HL-60 (cell line): ENCODE data around the gene SART3.

Experiments used
- DNase-seq, 2 experiments: peaks; one replicate each; pipeline ENCODE4 v3.0.0-alpha.2; 2010 to 2020; ENCODE audit warnings: low read depth in 1 of 2, low spot score in 1 of 2
- H3K27ac ChIP-seq: fragments of 250-450 bp; sonication (Bioruptor Pico); replicated peaks from 2 replicates; pipeline ENCODE4 v1.5.1; 2020; ENCODE audit warnings: mild to moderate bottlenecking, moderate library complexity
- H3K27me3 ChIP-seq: fragments of 250-450 bp; sonication (Bioruptor Pico); 2 replicates; pipeline ENCODE4 v1.5.1; 2021; ENCODE audit warnings: mild to moderate bottlenecking, moderate library complexity; ENCODE audit not compliant: insufficient read depth, poor library complexity, severe bottlenecking
- H3K4me3 ChIP-seq: replicated peaks from 2 replicates; pipeline ENCODE4 v1.5.1; 2011; ENCODE audit warnings: mild to moderate bottlenecking, control low read depth, low read length; ENCODE audit not compliant: insufficient read depth
- CTCF ChIP-seq: IDR thresholded peaks from one replicate; pipeline ENCODE4 v1.5.1; 2011; ENCODE audit warnings: low read length, control low read depth, inconsistent platforms; ENCODE audit not compliant: insufficient read depth
- GABPA ChIP-seq: IDR thresholded peaks from 2 replicates; pipeline ENCODE4 v1.6.1; 2012; ENCODE audit warnings: low read depth
- POLR2AphosphoS5 ChIP-seq: IDR thresholded peaks from 2 replicates; pipeline ENCODE4 v1.6.1; 2012; ENCODE audit warnings: low read depth
- SPI1 ChIP-seq: IDR thresholded peaks from 2 replicates; pipeline ENCODE4 v1.6.1; 2012; ENCODE audit warnings: low read depth, mild to moderate bottlenecking, borderline replicate concordance
- TF ChIP-seq, protein P1 (sequence below): IDR thresholded peaks from 2 replicates; pipeline ENCODE4 v1.6.1; 2012; ENCODE audit warnings: low read depth; ENCODE audit not compliant: insufficient replicate concordance

SART3 gene

GRCh38 chr12:108531929-108532848, 28.8 kb downstream of the SART3 start:
- no peak overlapping the region for H3K27ac ChIP-seq
- no peak for DNase-seq
- no peaks in the 10 kb centered on the region for H3K27me3 ChIP-seq
- H3K4me3 ChIP-seq: no peak overlapping the region
- TF ChIP-seq SPI1 (no peak), POLR2AphosphoS5 (no peak), CTCF (no peak), GABPA (no peak)
- TF ChIP-seq, protein P1, sequence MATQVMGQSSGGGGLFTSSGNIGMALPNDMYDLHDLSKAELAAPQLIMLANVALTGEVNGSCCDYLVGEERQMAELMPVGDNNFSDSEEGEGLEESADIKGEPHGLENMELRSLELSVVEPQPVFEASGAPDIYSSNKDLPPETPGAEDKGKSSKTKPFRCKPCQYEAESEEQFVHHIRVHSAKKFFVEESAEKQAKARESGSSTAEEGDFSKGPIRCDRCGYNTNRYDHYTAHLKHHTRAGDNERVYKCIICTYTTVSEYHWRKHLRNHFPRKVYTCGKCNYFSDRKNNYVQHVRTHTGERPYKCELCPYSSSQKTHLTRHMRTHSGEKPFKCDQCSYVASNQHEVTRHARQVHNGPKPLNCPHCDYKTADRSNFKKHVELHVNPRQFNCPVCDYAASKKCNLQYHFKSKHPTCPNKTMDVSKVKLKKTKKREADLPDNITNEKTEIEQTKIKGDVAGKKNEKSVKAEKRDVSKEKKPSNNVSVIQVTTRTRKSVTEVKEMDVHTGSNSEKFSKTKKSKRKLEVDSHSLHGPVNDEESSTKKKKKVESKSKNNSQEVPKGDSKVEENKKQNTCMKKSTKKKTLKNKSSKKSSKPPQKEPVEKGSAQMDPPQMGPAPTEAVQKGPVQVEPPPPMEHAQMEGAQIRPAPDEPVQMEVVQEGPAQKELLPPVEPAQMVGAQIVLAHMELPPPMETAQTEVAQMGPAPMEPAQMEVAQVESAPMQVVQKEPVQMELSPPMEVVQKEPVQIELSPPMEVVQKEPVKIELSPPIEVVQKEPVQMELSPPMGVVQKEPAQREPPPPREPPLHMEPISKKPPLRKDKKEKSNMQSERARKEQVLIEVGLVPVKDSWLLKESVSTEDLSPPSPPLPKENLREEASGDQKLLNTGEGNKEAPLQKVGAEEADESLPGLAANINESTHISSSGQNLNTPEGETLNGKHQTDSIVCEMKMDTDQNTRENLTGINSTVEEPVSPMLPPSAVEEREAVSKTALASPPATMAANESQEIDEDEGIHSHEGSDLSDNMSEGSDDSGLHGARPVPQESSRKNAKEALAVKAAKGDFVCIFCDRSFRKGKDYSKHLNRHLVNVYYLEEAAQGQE: no peak

GRCh38 chr12:108530161-108530560, 30.8 kb downstream of the SART3 start:
- H3K27ac ChIP-seq: no peak overlapping the region
- no peak overlapping the region for H3K4me3 ChIP-seq
- TF ChIP-seq POLR2AphosphoS5 (no peak), GABPA (no peak), CTCF (no peak), SPI1 (no peak)
- TF ChIP-seq, protein P1: no peak
- no peaks in the 10 kb centered on the region for H3K27me3 ChIP-seq
- no peak for DNase-seq

GRCh38 chr12:108527166-108527496, 33.8 kb downstream of the SART3 start:
- Histone ChIP-seq H3K27me3 (no peaks in the 10 kb centered on the region), H3K27ac (no peak overlapping the region), H3K4me3 (no peak overlapping the region)
- DNase-seq: no peak
- no peak for TF ChIP-seq GABPA
- TF ChIP-seq POLR2AphosphoS5: no peak
- TF ChIP-seq CTCF: no peak
- no peak for TF ChIP-seq SPI1
- TF ChIP-seq, protein P1: no peak
